ENCODE measurements around the gene PACS2. TPM values are rescaled to one million over a fixed set of nuclear protein-coding genes. Genes with fewer than 3 reads are reported as not detected.

The PACS2 gene
- total and polyA plus RNA-seq, 4 donors, result 37.9 to 87.2 (median 71.0) TPM

- 86 to 90% methylated on average over 8 of the region's 8 CpGs for WGBS, 2 donors
- DNase-seq, result no peak
- no peaks in the 10 kb centered on the region for H3K36me3 ChIP-seq (ENCODE audit: control insufficient read depth in 4 of 4, insufficient read depth in 4 of 4, low read length in 4 of 4)
- peaks cover 0 to 16% (median 0%) of the 10 kb centered on the region in 5 donors for H3K4me1 ChIP-seq (ENCODE audit: control insufficient read depth in 5 of 5, insufficient read depth in 5 of 5, low read length in 5 of 5)
- no peak overlapping the region for H3K27ac ChIP-seq (ENCODE audit: low read depth in 1 of 2, low read length in 1 of 2)
- H3K27me3 ChIP-seq (ENCODE audit: control insufficient read depth in 3 of 3, insufficient read depth in 3 of 3, low read length in 2 of 3), result peaks cover 0 to 6% (median 4%) of the 10 kb centered on the region in 3 donors
- no peak overlapping the region for H3K4me3 ChIP-seq
- no peak for ATAC-seq (ENCODE audit: insufficient read depth, low FRiP score)
- no peak overlapping the region for H3K9ac ChIP-seq (ENCODE audit: insufficient read depth in 1 of 2, low read length in 2 of 2)
- H3K9me3 ChIP-seq (ENCODE audit: control insufficient read depth in 4 of 4, insufficient read depth in 3 of 4, low read length in 3 of 4), result peaks cover 0 to 3% (median 0%) of the 10 kb centered on the region in 4 donors
- TF ChIP-seq, protein P1, sequence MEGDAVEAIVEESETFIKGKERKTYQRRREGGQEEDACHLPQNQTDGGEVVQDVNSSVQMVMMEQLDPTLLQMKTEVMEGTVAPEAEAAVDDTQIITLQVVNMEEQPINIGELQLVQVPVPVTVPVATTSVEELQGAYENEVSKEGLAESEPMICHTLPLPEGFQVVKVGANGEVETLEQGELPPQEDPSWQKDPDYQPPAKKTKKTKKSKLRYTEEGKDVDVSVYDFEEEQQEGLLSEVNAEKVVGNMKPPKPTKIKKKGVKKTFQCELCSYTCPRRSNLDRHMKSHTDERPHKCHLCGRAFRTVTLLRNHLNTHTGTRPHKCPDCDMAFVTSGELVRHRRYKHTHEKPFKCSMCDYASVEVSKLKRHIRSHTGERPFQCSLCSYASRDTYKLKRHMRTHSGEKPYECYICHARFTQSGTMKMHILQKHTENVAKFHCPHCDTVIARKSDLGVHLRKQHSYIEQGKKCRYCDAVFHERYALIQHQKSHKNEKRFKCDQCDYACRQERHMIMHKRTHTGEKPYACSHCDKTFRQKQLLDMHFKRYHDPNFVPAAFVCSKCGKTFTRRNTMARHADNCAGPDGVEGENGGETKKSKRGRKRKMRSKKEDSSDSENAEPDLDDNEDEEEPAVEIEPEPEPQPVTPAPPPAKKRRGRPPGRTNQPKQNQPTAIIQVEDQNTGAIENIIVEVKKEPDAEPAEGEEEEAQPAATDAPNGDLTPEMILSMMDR (IDR thresholded peaks at IDR 0.05; ENCODE audit: control extremely low read depth, extremely low read depth), result no peak
Measured at GRCh38 chr14:105412771-105413543, 98.4 kb downstream of the PACS2 start.

DNA sequence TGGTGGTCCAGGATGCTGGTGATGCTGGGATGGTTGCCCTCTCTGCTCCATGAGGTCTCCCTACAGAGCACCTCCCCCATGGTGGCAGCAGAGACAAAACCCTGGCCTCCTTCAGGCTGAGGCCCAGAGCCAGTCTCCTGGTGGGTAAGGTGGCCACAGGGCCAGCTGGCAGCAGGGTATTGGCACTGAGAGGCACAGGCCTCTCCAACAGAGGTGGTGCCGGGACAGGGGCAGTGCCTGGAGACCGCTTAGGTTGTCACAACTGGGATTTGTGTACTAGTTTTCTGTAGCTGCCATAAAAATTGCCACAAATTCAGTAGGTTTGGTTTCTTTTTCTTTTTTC, 99.0 kb downstream of the PACS2 start:
- 95 to 99% methylated on average over 2 of the region's 2 CpGs for WGBS, 2 donors
- H3K36me3 ChIP-seq (ENCODE audit: control insufficient read depth in 4 of 4, insufficient read depth in 4 of 4, low read length in 4 of 4), result no peaks in the 10 kb centered on the region

GRCh38 chr14:105414456-105415371, 100.2 kb downstream of the PACS2 start:
- H3K9me3 ChIP-seq (ENCODE audit: control insufficient read depth in 4 of 4, insufficient read depth in 3 of 4, low read length in 3 of 4), result peaks cover 0 to 3% (median 0%) of the 10 kb centered on the region in 4 donors
- WGBS, 2 donors, result 6 to 11% methylated on average over 79 of the region's 79 CpGs
- peak; percentile 76 to 79 (median 77) for DNase-seq
- TF ChIP-seq, protein P1 (IDR thresholded peaks at IDR 0.05; ENCODE audit: control extremely low read depth, extremely low read depth), result peak; percentile 33
- no peaks in the 10 kb centered on the region for H3K36me3 ChIP-seq (ENCODE audit: control insufficient read depth in 4 of 4, insufficient read depth in 4 of 4, low read length in 4 of 4)
- H3K9ac ChIP-seq (ENCODE audit: insufficient read depth in 1 of 2, low read length in 2 of 2), result no peak overlapping the region
- peak overlapping the region; percentile 43 for H3K4me3 ChIP-seq
- H3K4me1 ChIP-seq (ENCODE audit: control insufficient read depth in 5 of 5, insufficient read depth in 5 of 5, low read length in 5 of 5), result peaks cover 0 to 29% (median 3%) of the 10 kb centered on the region in 5 donors
- peak overlapping the region in 1 of 2 donors; percentile 74 for H3K27ac ChIP-seq (ENCODE audit: low read depth in 1 of 2, low read length in 1 of 2)
- ATAC-seq (ENCODE audit: insufficient read depth, low FRiP score), result peak; percentile 83
- H3K27me3 ChIP-seq (ENCODE audit: control insufficient read depth in 3 of 3, insufficient read depth in 3 of 3, low read length in 2 of 3), result peaks cover 0 to 6% (median 4%) of the 10 kb centered on the region in 3 donors

More for the DNA sequence above, 99.0 kb downstream of the PACS2 start:
- no peak overlapping the region for H3K9ac ChIP-seq (ENCODE audit: insufficient read depth in 1 of 2, low read length in 2 of 2)
- no peak overlapping the region for H3K4me3 ChIP-seq
- peaks cover 0 to 3% (median 0%) of the 10 kb centered on the region in 4 donors for H3K9me3 ChIP-seq (ENCODE audit: control insufficient read depth in 4 of 4, insufficient read depth in 3 of 4, low read length in 3 of 4)
- TF ChIP-seq, protein P1 (IDR thresholded peaks at IDR 0.05; ENCODE audit: control extremely low read depth, extremely low read depth), result no peak
- no peak overlapping the region for H3K27ac ChIP-seq (ENCODE audit: low read depth in 1 of 2, low read length in 1 of 2)
- ATAC-seq (ENCODE audit: insufficient read depth, low FRiP score) (no peak), DNase-seq (no peak)
- peaks cover 0 to 19% (median 0%) of the 10 kb centered on the region in 5 donors for H3K4me1 ChIP-seq (ENCODE audit: control insufficient read depth in 5 of 5, insufficient read depth in 5 of 5, low read length in 5 of 5)
- H3K27me3 ChIP-seq (ENCODE audit: control insufficient read depth in 3 of 3, insufficient read depth in 3 of 3, low read length in 2 of 3), result peaks cover 0 to 6% (median 4%) of the 10 kb centered on the region in 3 donors
